GM18508 (cell line): ENCODE data around the gene FAM163B.

Experiments
- ATAC-seq: cut with Tn5 transposase; IDR thresholded peaks from one replicate; pipeline ENCODE4 v1.9.1; 2021; ENCODE audit warnings: moderate number of reproducible peaks; ENCODE audit not compliant: insufficient read depth, unreplicated experiment

FAM163B gene

DNA sequence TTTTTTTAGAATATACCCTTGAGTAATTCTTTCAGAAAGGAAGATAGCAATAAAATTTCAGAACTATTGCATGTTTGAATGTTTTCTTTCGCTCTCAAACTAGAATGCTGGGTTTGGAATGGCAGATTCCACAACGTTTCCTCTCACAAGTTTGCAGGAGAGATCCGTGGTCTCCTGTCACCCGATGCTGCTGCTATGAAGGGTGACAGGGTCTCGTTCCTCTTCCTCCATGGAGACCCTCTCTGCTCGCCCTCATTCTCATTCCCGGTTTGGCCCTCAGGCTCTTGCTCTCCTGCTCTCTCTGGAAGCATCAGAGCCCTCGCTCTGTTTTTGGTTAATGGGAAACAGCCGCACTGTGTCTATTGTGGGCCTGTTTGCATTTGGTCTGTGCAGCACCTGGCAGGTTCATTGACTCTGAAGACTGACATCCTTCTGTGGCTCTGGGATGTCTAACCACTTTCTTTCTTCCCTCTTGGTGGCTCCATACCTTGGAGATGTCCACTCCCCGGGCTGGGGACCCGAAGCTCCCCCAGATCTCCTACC lies 12.6 kb upstream of the FAM163B start:
- no peak for ATAC-seq

DNA sequence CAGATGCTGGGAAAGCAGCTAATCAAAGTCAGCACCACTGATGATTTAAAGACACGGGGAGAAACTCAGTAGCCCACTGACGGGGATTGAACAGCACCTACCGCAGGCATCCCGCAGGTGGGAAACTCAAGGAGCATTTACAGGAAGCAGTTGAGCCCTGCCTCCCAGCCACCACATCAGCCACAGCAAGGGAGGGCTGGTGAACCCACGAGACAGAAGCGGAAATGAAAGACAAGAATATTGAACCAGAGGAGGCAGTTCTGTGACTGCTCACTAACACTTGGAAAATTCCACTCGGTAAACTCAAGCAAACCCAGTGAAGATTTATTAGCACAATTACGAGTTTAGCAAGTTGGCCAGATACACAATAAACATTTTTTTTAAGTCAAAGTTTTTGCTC lies 10.6 kb upstream of the FAM163B start:
- no peak for ATAC-seq

DNA sequence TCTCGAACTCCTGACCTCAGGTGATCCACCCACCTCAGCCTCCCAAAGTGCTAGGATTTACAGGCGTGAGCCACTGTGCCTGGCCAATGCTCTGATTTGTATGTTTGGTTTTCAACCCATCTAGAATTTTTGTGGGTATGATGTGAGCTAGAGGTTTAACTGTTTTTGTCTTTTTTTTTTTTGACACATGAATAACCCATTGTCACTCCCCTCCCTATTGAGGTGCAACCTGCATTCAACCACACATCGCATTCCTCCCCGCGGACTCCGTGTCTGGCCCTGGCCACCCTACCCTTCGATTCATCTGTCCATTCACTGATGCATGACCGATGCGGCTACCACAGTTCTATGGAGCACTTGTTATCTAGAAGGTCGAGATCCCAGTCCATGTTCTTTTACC lies 9.5 kb upstream of the FAM163B start:
- ATAC-seq = no peak

DNA sequence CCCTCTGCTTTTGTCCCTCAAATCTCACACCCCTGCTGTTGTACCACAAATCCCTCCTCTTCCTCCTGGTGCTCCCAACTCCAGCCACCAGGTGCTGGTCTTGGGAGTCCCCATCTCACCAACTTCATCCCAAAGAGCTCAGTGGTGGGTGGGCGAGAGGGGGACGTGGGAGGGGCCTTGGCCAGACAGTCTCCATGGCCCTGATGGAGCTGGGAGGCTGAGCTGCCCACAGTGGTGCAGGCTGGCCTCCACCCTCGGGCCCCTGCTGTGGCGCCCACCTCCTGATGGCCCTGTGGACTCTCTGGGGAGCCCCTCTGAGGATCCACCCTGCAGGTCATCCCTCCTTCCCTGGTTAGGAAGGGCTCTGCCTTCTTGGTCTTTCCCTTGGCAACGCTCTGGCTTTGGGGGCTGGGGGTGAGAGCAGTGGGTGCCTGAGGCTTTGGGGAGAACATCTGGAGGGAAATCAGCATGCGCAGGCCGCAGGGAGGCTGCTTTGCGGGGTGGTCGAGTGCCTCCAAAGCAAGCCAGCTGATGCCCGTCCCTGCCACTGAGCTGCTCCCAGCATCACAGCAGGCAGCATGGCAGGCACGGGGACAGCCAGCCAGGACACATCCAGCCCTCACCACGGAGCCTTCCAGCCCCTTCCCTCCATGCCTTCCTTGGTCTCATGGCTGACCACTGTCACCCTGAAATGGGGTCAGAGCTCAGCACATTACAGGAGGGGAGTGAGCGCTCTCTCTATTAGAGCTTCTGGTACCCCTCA lies 7.6 kb upstream of the FAM163B start:
- no peak for ATAC-seq

DNA sequence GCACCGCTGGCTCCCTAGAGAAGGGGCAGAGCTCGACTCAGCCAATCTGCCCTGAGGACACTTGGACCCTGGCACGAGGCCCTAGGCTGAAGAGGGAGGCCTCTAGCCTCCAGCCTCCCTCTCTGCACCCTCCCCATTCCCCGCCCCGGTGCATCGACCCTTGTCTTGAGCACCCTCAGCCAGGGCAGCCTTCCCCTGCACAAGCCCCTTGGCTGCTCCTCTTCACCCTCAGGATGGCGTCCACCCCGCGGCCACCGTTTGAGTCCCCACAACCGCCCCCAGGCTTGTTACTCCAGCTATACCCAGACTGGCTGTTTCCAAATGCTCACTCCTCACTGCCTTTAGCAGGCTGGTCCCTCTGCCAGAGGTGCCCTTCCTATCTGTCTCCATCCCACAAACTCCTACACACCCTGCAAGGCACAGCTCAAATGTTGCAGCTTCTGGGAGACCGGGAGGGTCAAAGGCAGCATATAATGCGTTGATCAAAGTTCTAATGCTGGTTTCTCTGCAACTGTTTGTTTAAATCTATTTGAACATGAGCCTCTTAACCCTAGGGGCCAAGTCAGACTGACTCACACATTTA lies 6.5 kb upstream of the FAM163B start:
- ATAC-seq = no peak

DNA sequence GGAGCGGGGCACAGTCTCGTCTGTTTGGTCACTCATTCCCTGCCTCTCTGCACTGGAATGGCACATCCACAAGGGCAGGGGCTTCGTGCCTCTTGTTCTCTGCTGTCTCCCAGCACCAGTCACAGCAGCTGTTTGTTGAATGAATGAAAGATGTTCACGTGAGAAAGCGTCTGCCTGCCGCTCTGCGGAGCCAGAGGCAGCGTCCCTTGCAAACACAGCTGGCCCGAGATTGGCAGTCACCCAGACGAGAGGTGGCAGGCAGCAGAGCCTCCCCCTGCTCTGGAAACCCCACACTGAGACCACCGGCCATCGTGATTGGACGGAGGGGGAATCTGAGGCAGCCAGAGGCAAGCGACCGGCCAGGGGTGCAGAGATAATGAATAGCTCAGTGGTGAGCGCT lies 6.0 kb upstream of the FAM163B start:
- ATAC-seq = no peak

DNA sequence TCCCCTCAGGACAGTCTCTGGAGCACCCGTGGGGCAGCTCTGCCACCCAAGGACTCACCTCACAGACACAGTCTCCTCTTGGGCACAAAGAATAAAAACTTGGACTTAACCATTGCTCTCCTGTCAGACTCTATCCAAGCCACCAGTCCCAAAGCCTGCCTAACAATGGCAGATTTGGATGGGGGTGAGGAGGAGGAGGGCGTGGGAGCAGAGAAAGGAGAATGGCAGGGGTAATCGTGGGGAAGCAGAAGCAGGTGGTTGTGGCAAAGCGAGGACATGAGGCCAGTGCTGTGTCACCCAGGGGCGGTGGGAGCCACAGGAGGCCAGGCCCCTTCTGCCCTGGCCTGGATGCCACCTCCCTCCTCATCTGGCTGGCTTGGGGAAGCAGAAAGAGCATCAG lies 5.5 kb upstream of the FAM163B start:
- ATAC-seq = no peak

DNA sequence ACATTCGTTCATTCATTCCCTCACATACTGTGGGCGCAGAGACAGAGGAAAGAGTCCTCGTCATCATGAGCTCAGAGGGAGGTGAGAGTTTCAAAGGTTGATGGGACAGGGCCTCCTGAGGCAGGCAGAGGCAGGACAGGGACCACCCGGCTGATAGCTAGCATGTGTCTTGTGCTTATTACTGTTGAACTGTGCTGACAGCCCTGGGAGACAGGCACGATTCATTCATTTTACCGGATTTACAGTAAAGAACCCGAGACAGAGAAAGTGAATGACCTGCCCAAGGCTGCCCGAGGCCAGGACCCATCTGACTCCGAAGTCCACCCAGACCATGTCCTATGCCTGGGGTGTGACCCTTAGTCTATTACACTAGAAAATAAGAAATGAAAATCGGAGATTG lies 4.9 kb upstream of the FAM163B start:
- ATAC-seq = no peak

DNA sequence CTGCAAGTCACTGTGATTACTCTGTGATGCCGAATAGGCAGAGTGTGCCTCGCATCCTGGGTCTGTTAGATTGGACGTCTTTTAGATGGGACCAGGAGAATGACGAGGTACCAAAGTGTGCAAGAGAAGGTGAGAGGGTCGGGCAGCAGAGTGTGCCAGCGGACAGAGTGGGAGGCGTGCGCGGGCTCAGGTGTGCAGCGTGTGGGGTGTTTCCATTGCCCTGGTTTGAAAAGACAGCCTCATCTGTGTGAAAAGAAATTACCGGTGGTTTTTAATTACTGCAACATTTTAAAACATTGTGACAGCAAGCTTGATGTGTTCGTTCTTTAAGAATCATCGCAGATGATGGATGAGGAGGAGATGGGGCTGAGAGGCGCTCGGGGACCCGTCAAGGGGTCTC lies 4.2 kb upstream of the FAM163B start:
- ATAC-seq = no peak

DNA sequence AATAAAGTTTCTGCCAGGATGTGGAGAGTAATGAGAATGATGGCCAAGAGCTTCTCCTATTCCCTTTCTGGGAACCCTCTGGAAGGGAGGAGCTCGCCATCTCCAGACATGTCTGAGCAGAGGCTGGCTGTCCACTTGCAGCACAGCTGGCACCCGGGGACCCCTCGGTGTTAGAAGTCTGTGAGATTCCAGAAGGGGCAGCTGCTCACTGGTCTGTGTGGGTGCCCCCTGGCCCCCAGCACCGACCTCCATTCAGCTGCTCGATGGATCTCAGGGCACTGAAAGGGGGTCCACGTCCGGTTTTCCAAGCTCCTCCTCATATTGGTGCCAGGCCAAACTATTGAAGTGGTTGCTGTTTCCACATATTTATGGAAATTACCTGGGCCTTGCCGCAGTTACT lies 3.6 kb upstream of the FAM163B start:
- ATAC-seq = no peak

DNA sequence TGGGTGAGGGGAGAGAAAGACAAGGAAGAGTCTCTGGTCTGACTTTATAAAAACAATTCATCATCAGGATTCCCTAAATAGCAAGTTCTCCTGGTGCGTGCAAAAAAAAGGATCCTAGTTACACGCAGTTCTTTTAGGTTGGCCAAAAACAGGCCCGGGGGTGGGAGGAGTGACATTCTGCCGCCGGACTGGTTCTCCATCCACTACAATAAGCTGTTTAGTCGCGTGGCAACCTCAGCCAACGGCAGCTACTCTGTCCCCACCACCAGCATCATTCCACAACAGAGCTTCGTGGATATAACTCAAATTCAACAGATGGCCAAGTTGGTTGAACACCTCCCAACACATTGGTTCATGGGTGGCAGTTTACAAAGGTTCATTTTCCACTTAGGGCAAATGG lies 2.9 kb upstream of the FAM163B start:
- no peak for ATAC-seq

DNA sequence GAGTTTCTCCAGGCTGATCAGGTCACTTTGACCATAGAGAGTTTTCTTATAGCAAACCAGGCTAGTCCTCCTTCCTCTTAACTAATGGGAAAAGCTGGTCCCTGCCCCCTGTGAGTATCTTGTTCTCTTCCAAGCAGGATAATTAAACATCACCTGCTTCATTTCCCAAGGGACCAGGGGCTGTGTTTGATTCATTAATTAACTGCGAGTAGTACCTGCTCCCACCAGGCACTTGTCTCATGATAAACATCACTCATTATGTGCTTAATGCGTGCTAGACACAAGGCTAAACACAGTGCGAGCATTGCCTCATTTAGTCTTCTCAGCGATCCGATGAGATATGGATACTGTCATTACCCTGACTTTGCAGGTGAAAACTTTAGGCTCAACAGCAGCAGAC lies 1.7 kb upstream of the FAM163B start:
- no peak for ATAC-seq

DNA sequence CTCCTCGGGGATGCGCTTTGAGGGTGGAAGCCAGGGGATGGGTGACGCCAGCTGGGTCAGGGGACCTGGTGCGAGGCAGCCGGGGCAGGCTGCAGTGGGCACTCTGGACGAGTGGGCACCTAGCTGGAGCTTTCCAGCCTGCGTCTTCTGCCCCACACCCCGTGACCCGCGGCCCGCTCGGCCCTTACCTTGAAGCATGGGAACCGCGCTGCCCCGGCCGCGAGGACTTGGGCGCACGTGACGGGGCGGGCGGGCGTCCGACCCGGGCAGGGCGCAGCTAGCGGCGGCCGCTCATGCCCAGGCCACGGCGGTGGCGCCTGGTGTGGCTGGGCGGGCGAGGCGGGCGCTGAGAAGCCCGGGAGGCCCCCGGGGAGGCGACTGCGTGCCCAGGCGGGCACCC lies 300 bp downstream of the FAM163B start:
- ATAC-seq = no peak

DNA sequence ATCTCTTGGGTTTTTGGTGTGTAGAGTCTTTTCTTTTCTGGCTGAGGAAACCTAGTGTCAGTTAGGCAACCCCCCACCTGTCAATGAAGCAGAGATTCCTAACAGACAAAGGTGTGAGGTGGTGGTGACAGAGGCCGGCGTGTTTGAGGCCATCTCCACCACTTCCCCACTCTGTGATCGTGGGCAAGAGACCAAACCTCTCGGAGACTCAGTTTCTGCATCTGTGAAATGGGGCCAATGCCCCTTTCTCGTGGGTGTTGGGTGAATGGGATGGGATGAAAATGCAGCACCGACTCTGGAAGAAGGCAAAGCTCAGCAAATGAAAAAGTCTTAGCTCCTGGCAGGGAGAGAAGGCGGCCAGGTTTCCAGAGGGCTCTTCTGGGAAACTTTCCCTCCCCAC lies 807 bp downstream of the FAM163B start:
- no peak for ATAC-seq

DNA sequence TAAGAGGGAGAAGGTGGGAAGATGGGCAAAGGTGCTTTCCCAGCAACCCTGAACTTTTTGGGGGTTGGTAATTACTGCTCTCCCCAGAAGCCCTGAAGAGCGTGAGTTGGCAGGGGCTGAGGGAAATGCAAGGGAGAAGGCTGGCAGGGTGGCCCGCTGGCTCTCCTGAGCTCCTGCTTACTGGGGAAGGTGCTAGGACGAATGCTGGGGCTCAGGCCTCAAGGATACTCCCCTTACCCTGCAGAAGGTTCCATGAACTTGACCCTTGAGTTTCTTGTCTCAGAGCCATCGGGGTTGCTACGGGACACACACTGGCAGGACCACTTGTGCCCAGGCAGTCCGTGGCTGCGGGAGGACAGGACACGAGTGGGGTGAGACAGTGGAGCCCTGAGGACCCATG lies 1.2 kb downstream of the FAM163B start:
- ATAC-seq = no peak

DNA sequence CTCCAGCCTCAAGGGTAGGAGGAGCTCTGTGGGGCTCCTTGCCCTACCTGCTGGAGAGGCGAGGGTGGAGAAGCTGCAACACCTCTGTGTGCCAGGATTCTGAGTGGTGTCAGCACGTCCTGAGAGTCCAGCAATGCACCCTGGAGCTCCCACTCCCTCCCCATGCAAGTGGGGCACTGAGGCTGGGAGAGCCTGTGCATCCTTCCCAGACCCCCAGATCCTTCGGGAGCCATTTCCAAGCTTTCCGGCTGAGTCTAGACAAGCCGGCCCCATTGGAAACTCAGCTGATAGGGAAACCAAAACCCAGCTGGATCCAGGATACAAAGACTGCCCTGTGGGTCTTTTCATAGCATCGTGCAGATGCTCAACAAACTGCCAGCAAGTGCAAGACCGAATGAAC lies 1.8 kb downstream of the FAM163B start:
- no peak for ATAC-seq

DNA sequence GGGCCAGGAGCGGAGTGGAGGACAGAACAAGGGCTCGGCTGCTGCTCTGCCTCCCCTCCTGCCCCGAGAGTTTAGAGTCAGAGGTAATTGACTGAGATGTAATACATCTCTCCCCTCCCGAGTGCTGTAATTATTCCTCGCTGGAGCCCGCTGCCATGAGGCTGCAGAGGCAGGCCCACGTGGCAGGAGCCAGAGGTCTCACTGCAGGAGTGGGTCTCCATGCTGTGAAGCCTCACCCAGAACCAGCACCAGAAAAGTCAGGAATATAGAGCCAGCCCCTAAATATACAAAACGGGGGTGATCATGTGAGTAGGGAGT lies 2.5 kb downstream of the FAM163B start:
- no peak for ATAC-seq

DNA sequence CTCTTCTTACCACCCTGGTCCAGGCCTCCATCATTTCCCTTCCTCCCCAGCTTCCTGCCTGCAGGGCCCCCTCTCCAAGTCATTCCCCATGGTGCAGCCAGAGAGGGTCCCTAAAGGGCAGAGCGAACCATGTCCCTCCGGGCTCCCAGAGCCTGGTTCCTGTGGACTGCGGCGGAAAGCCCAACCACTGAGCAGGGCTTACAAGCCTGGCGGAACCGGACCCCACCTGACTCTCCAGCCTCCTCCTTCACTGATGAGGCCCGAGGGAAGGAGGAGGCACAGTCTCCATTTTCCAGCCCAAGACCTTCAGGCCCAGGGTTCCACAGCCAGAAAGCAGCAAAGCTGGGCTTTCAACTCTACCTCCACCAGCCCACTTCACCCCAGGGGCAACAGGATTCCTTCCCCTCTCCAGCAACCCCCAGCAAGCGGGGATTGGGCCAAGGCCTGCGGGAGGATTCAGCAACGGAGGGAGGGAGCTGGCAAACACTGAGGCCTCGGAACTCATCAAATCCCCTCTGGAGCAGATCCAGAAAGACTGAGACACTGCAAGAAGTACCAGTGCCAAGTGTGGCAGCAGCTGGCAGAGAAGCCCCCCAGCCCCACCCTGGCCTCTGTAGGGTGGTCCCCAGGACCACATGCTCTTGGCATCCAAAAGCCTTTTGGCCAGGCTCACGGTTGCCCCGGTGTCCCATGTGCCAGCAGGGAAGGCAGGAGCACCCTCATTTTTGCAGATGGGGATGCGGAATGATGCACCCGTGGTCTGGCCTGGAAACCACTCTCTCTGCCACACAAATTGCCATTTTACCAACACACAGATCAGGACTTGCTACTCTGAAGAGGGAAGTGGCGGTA lies 3.1 kb downstream of the FAM163B start:
- no peak for ATAC-seq

DNA sequence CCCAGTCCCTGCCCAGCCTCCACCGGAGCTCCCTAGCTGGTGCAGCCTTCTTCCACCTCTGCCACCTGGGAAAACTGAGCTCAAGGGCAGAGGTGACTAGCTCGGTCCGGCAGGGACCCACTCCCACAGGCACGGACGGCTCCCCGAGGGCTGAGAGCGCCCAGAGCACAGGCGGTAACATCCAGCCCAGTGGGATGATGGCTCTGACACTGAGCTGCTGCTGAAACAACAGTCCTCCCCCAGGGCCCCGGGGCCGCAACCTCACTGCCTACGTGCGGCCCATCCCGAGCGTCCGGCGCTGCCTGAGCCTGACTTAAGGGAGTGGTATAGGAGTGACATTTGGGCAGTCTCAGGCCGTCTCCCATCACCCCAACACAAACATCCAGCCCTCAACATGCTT lies 3.7 kb downstream of the FAM163B start:
- no peak for ATAC-seq

DNA sequence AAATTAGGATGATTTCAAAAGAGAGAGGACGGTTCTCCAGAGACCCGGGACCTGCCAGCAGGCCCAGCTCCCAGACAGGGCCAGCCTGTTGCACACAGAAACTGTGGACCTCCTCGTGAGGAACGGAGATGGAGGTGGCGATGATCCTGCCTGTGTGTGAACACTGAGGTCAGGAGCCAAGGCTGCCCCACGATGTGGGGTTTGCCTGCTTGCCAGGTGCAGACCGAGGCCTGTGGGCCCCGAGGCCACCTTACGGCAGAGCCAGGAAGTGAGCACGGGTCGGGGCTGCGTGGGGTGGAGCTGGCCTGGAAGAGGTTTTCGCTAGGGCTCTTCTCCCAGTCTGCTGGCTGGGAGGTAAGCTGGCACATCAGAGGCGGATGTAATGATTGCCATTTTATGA lies 4.3 kb downstream of the FAM163B start:
- no peak for ATAC-seq

DNA sequence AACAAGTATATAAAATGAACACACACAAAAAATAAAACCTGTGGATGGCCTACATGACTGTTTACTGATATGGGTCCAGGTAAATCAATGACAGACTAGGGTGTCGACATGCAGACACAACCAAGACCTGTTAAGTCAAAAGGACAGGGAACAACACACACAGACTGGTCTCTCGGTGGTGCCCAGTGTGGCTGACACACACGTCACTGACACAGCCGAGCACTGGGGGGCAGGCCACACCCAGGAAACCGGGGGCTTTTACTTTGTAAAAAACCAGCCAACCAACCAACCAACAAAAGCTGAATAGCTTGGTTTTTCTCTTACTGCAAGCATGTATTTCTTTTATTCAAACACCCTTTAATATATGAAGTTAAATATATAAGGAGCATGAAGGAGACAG lies 5.0 kb downstream of the FAM163B start:
- no peak for ATAC-seq
